HG02588 (cell line): Measurements from ENCODE around the gene PEX13.

Experiments
- ATAC-seq: cut with Tn5 transposase; IDR thresholded peaks from one replicate; pipeline ENCODE4 v1.9.1; 2021; ENCODE audit warnings: mild to moderate bottlenecking, moderate library complexity; ENCODE audit not compliant: unreplicated experiment

PEX13 gene

DNA sequence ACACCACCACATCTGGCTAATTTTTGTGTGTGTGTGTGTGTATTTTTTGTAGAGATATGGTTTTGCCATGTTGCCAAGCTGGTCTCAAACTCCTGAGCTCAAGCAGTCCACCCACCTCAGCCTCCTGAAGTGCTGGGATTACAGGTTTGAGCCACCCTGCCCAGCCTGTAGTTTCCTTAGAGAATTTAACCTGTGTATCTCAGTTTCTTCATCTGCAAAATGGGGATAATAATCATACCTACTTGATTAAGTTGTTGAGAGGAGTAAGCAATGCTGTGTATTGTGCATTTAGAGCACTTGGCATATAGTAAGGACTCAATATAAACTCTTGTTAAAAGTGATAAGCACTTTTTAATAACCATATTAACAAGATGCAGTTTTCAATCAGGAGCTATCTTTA, 41.9 kb downstream of the PEX13 start:
- ATAC-seq, result no peak

DNA sequence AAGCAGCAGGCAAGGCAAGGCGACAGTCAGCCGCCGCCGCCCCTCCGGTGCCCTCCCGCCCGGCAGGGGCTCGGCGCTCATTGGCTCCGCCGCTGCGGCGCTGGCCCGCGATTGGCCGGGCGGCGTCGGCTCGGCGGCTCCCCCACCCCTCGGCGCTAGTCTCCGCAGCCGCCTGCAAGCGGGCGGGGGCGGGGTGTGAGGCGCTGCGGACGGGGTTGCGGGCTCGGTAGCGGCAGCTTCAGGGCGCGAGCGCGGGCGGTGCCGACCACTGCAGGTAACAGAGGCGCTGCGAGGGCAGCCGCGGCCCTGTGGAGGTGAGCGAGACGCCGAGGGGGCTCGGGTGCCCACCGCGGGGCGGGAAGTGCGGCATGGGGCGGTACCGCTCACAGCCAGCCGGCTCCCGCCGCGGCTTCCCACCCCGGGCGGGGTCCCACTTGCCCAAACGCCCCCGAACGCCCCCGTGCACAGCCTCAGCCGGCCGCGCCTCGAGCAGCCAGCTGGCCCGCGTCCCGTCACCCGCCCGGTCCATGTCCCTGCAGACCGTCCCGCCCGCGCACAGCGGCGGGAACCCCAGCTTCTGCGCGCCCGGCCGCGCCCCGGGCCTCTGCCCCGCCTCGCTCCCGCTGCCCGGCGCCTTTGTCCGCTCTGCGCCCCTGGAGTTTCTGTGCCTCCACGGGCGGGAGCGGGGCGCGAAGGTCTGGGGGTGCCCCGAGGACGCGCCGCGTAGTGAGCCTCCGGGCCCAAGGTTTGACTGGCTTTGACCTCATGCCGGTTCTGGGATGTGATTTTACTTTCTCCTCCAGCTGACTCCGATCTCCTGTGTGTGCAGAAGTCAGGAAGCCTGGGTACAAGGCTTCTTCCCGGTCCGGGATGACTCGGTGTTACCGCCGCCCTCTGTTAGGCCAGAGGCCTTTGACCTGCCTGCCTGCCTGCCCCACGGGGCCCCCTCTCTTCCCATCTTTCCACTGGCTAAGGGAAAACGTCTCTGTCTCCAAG, 48.5 kb downstream of the PEX13 start, which contains the start of gene SANBR:
SANBR (plus strand) TSS at position 158 of the 996 bp plus-strand sequence. CDS start 4,480 bp downstream, outside the sequence.
- peak; percentile 96 for ATAC-seq

DNA sequence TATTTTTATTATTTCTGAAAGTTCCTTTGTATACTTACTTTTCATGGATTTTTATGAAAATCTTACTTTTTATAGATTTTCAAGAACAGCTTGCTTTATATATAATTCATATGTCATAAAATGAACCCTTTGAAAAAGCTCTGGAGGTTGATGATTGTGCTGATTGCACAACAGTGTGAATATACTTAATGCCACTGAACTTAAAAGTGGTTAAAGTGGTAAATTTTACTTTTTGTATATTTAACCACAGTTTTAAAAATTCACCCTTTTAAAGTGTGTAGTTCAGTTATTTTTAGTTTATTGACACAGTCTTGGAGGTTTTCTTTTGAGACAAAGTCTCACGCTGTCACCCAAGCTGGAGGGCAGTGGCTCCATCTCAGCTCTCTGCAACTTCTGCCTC, 56.6 kb downstream of the PEX13 start:
- no peak for ATAC-seq

DNA sequence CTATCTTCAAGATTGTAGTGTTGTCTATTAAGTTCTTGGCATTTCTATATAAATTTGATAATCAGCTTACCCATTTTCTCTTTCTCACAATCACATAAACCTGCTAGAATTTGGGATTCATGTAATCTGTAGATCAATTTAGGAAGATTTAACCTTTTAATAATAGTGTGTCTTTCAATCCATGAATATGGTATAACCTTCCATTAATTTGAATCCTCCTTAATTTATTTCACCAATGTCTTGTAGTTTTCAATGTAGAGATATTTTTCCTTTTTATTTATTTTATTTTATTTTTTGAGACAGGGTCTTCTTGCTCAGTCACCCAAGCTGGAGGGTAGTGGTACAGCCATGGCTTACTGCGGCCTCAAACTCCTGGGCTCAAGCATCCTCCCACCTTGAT, 68.4 kb downstream of the PEX13 start:
- ATAC-seq, result no peak

DNA sequence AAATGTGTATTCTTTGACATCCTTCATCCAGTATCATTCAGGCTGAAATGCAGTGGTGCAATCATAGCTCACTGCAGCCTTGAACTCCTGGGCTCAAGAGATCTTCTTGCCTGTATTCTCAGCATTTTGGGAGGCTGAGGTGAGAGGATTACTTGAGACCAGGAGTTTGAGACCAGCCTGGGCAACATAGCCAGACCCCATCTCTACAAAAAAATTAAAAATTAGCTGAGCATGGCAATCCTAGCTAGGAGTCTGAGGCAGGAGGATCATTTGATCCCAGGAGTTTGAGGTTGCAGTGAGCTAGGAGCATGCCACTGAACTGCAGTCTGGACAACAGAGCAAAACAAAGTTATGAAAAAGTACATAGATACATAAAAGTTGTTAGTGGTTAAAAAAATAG, 72.3 kb downstream of the PEX13 start:
- ATAC-seq, result no peak

DNA sequence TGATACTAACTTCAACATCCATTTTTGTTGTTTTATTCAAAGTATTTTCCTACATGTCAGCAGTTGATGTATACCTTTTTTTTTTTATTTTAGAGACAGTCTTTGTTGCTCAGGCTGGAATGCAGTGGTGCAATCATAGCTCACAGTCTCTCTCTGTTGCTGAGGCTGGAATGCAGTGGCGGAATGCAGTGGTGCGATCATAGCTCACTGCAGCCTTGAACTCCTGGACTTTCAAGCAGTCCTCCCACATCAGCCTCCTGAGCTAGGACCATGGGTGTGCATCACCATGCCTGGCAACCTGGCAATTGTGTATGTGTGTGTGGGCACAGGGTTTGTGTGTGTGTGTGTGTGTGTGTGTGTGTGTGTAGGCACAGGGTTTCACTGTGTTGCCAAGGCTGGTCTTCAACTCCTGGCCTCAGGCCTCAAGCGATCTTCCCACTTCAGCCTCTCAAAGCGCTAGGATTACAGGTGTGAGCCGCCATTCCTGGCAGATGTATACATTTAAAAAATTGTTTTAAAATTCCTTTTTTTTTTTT, 72.9 kb downstream of the PEX13 start:
- no peak for ATAC-seq

DNA sequence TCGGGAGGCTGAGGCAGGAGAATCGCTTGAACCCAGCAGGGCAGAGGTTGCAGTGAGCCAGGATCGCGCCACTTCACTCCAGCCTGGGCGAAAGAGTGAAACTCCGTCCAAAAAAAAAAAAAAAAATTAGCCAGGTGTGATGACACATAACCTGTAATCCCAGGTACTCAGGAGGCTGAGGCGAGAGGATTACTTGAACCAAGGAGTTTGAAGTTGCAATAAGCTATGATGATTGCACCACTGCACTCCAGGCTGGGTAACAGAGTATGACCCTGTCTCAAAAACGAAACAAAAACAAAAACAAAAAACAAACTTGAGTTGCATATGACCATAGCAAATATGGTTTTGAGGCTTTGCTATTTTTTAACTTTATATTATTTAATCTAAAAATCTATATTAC, 74.0 kb downstream of the PEX13 start:
- no peak for ATAC-seq

DNA sequence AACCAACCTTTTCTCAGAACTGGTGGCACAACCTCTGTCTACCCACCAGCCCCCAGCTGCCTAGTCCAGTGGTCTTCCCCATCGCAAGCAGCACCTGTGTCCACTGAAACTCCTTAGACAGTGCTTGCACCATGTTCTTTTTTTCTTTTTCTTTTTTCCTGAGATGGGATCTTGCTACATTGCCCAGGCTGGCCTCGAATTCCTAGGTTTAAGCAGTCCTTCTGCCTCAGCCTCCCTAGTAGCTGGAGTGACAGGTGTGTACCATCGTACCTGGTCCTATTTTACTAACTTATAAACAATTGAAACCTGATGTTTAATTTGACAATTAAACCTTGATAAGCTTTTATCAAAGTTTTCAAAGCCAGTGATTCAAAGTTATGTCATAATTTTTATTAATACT, 78.9 kb downstream of the PEX13 start:
- ATAC-seq, result no peak

DNA sequence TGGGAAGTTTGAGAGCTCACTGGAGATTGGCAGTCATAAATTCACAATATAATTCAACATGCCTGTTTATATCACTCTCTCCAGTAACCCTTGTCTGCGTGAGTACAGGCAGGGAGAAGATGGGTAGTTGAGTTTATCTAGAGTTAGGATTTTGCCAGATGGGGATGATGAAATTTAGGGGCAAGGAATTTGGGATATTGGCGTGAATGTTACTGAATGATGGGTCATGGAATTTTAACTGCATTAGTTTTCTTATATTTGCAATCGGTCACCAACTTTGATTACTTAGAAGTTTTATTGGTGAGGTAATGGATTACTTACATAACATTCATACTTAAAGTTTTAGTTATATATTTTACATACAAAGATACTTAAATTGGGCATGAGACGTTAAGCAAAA, 83.3 kb downstream of the PEX13 start:
- ATAC-seq, result no peak
